Stimulated activated CD4-positive, alpha-beta T cell treated with anti-CD3 and anti-CD28 coated beads, Interleukin-15, amount 100 ng/mL, for 24 hours (primary cell): Measurements from ENCODE around the gene AP1M2.
"Not testable (repeated sequence)": the region's sequence is repeated elsewhere in the genome, so short reads cannot be mapped to it uniquely, and the experiment has no call there.

Experiments
- DNase-seq: peaks from one replicate; pipeline ENCODE4 v3.0.0-alpha.2; 2020

AP1M2 gene

GRCh38 chr19:10560154-10560553 is 27.0 kb downstream of the AP1M2 start:
- DNase-seq: no peak

- DNase-seq: no peak
Measured at GRCh38 chr19:10557603-10558197, 29.4 kb downstream of the AP1M2 start.

GRCh38 chr19:10555610-10555973 is 31.5 kb downstream of the AP1M2 start:
- no peak for DNase-seq

- DNase-seq: peak; percentile 29
Measured at GRCh38 chr19:10554760-10555609, 32.1 kb downstream of the AP1M2 start.

DNA sequence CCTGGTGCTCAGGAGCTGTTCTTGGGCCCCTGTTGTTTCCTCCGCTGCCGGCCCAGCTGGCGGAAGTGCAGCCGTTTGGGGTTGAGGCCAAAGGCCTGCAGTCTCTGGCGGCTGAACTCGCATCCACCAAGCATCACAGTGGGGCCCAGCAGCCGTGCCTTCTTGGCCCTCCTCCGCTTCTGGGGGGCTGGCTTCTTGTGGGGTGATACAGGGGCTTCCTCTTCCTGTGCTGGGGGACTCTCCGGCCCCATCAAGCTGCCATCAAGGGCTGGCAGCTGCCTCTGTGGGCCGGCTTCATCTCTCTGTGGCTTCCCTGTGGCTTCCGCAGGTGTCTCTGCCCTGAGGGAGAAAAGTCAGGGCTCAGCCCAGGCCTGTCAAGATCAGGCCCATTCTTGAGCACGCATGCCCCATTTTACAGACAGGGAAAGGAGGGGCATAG is 33.1 kb downstream of the AP1M2 start:
- peak; percentile 52 for DNase-seq

DNA sequence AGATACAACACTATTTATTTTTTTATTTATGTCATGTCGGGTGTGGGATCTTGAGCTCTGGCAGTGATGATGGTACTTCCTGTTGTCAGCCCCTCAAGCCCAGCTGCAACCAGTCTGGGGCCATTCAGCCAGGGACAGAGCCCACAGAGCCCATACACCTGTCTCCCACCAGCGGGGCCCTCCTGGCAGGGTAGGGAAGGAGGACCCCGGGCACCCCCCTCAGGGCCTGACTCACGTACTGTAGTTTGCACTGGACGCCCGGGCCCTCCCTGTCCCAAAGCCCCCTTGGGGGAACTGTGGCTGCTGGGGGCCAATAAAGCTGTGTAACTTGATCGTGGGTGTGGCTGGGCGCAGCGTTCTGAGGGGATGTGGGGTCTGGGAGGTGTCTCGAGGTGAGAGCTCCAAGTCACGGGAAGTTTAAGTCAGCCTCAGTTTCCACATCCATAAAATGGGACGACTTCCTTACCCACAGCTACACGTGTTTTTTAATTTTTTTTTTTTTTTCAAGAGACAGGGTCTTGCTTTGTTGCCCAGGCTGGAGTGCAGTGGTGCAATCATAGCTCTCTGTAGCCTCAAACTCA is 33.9 kb downstream of the AP1M2 start:
- DNase-seq: no peak

DNA sequence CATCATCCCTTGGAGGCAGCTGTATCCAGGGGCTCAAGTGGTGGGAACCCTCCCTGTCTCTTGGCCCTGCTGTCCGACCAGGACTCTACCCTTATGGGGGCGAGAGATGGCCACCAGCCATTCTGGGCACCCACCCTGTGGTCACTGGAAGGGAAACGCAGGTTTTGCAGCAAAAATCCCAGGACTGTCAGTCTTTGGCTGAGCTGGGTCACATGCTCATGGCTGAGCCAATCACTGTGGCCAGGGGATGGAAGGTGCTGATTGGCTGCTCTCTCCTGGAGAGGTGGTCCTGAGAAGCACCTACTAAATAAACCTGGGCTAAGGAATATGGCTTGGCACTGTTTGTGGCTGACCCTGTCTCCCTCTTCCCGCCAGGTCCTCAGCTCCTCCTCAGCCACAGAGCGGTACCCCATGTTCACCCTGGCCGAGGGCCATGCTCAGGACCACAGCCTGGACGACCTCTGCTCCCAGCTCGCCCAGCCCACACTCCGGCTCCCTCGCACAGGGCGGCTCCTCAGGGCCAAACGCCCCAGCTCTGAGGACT is 34.5 kb downstream of the AP1M2 start:
- DNase-seq: peak; percentile 62

DNA sequence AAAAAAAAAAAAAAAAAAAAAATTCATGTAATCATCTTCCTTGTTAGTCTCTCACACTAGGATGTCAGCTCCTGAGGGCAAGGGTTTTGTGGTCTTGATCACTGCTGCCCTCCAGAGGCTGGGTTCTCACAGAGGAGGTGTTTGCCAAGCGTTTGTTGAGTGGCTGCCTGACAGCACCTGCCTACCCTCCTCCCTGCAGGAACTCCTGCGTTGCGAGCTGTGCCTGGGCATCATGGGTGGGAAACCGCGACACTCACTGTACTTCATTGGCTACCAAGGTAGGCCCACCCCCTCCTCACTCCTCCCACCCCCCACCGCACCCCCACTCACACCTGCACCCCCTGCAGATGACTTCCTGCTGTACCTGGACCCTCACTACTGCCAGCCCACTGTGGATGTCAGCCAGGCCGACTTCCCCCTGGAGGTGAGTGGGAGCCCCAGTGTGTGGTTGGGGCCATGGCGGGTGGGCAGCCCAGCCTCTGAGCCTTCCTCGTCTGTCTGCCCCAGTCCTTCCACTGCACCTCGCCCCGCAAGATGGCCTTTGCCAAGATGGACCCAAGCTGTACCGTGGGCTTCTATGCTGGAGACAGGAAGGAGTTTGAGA is 35.3 kb downstream of the AP1M2 start:
- DNase-seq: peak; percentile 63

GRCh38 chr19:10551006-10551405 is 36.1 kb downstream of the AP1M2 start:
- not testable (repeated sequence) for DNase-seq

DNA sequence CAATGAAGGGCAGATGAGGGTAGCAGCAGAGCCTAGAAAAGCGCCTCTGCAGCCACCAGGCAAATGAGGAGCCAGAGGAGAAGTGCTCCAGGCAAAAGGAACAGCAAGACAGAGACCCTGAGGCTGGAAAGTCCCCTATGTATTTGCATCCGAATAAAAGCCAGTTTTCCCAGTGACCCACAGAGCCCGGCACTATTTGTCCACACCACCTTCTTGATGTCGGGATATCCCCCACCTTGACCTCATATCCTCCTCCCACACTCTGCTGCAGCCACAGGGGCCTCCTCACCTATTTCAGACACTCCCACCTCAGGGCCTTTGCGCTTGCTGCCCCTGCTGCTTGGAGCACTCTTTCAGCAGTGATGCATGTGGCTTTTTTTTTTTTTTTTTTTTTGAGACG is 36.8 kb downstream of the AP1M2 start:
- DNase-seq: no peak

GRCh38 chr19:10549733-10550132 is 37.4 kb downstream of the AP1M2 start:
- no peak for DNase-seq

DNA sequence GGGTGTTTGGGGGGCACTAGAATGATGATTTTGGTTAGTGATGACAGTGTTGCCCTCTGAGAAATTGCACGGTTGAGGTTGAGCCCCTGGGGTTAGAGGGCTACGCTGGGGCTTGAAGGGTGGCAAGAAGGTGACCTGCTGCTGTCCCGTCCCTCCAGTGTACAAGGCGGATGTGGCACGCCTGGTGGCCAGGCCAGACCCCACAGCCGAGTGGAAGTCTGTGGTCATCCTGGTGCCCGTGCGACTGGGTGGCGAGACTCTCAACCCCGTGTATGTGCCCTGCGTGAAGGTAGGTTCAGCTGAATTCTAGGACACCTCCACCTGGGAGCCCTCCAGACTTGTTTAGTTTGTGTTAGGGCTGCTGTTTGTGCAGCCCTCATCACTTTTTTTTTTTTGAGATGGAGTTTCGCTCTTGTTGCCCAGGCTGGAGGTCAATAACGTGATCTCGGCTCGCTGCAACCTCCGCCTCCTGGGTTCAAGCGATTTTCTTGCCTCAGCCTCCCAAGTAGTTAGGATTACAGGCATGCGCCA is 38.3 kb downstream of the AP1M2 start:
- DNase-seq: no peak

DNA sequence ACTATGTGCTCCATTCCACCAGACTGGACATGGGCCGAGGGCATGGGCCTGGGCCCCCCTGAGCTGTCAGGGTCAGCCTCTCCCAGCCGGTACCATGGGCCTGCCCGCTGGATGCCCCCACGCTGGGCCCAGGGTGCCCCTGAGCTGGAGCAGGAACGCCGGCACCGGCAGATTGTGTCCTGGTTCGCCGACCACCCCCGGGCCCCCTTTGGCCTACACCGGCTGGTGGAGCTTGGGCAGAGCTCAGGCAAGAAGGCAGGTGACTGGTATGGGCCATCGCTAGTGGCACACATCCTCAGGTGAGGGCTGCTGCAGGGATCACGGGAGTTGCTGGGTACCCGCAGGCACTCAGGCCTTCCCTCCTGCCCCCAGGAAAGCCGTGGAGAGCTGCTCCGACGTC is 40.3 kb downstream of the AP1M2 start:
- DNase-seq: no peak

DNA sequence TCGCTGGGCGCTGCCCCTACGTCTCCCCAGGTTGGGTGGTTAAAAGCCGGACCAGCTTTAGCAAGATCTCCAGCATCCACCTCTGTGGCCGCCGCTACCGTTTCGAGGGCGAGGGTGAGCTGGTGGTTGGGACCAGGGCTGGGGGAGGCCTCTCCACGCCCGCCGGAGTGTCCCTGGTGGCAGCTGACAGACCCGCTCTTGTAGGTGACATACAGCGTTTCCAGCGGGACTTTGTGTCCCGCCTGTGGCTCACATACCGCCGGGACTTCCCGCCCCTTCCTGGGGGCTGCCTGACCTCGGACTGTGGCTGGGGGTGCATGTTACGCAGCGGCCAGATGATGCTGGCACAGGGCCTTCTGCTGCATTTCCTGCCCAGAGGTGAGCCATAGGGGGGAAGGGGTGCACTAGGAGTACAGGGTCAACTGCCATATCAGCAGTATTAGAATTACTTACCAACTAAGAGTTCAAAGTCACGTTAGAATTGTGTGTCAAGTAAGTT is 42.3 kb downstream of the AP1M2 start:
- DNase-seq: no peak

- DNase-seq: peak; percentile 48
Measured at GRCh38 chr19:10544242-10544752, 42.8 kb downstream of the AP1M2 start.

DNA sequence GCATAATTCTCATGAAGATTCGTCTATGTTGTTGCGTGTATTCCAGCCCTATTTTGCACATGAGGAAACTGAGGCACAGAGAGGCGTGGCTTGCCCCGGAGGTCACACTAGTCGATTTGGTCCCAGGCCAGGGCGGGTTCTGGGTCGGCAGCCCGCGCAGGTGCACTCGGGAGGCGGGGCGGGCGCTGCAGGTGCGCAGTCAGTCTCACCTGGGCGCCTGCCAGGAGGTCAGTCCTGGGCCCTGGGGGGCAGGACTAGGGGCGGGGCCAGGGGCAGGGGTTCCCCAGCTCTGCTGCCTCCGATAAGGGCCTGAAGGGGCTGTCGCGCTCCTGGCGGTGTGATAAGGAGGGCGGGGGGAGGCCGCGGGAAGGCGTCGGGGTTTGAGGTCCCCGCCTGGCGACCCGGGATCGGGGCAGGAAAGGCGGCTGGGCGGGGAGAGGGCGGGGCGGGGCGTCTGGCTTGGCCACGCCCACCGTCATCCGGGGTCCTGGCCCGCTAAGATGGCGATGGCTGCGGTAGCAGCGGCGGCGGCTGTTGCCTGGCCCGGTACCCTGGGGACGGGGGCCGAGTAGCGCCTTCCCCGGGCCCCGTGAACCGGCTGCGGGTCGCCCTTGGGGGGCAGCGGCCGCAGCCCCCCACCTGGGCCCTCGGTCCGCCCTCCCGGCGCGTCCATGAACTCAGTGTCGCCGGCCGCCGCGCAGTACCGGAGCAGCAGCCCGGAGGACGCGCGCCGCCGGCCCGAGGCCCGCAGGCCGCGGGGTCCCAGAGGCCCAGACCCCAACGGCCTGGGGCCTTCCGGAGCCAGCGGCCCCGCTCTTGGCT is 43.5 kb downstream of the AP1M2 start, which contains the start of gene ATG4D:
Gene ATG4D (plus strand): TSS at position 485 of the 822 bp plus-strand sequence. CDS start 187 bp downstream, at position 672.
- DNase-seq: peak; percentile 86

- DNase-seq: no peak
Measured at GRCh38 chr19:10543059-10543419, 44.1 kb downstream of the AP1M2 start.

GRCh38 chr19:10539016-10539415 is 48.1 kb downstream of the AP1M2 start:
- not testable (repeated sequence) for DNase-seq

DNA sequence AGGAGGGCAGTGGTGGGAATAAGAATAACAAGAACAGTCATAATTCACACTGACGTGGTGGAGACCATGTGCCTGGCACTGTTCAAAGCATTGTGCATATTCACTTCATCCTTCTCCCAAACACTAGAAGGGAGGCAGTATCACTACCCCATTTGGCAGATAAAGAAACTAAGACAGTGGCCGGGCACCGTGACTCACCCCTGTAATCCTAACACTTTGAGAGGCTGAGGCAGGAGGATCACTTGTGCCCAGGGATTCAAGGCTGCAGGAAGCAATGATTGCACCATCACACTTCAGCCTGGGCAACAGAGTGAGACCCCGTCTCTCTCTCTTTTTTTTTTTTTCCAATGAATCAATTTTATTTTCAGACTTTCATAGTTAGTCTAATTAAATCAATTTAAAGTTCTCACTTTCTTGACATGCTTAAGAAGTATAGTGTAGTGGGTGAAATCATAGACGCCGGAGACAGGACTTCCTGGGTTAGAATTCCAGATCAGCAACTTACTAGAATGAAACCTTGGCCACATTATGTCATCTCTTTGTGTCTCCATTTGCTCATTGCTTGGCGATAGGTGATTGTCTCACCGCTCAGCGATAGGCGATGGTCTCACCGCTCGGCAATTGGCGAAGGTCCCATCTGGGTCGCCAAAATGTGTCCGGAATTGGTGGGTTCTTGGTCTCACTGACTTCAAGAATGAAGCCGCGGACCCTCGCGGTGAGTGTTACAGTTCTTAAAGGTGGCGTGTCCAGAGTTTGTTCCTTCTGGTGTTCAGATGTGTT is 48.7 kb downstream of the AP1M2 start:
- no peak for DNase-seq

DNA sequence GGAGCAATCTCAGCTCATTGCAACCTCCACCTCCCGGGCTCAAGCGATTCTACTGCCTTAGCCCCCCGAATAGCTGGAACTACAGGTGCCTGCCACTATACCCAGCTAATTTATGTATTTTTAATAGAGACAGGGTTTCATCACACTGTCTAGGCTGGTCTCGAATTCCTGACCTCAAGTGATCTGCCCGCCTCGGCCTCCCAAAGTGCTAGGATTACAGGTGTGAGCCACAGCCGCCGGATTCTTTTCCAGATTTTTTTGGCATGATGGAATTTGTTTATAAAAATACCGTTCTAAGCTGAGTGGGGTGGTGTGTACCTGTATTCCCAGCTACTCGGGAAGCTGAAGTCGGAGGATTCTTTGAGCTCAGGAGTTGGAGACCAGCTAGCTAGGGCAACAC is 49.4 kb downstream of the AP1M2 start:
- no peak for DNase-seq

DNA sequence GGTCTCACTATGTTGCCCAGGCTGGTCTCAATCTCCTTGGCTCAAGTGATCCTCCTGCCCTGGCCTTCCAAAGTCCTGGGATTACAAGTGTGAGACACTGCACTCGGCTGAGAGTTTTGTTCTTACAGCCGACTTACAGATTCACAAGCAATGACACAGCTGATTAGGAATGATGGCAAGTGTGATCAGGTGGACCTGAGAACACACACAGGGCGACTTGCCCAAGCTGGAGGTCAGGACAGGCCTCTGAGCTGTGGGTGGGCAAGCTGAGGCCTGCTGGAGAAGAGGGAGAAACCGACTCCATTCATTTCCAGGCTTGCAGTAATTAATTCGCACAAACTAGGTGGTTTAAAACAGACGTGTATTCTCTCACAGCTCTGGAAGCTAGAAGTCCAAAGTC is 51.5 kb downstream of the AP1M2 start:
- no peak for DNase-seq
